IPS DF 6.9 (cell line): ENCODE results near the gene REEP6.
"Not testable (repeated sequence)": the region's sequence is repeated elsewhere in the genome, so short reads cannot be mapped to it uniquely, and the experiment has no call there.

Source experiments
- DNase-seq: peaks from one replicate; pipeline ENCODE4 v3.0.0-alpha.2; 2013; ENCODE audit warnings: low read depth, low spot score
- H3K27ac ChIP-seq: one replicate; pipeline ENCODE4 v1.5.1; 2013; ENCODE audit warnings: low read length, control low read depth
- H3K27me3 ChIP-seq: 2 replicates; pipeline ENCODE4 v1.6.1; 2013; ENCODE audit warnings: mild to moderate bottlenecking, low read length; ENCODE audit not compliant: control insufficient read depth, insufficient read depth
- H3K36me3 ChIP-seq: 2 replicates; pipeline ENCODE4 v1.6.1; 2013; ENCODE audit warnings: low read length; ENCODE audit not compliant: control insufficient read depth, insufficient read depth
- H3K4me1 ChIP-seq: 2 replicates; pipeline ENCODE4 v1.6.1; 2013; ENCODE audit warnings: low read length; ENCODE audit not compliant: control insufficient read depth, insufficient read depth
- H3K4me3 ChIP-seq: 2 replicates; pipeline ENCODE4 v1.5.1; 2013; ENCODE audit warnings: mild to moderate bottlenecking, low read length
- H3K9me3 ChIP-seq: 2 replicates; pipeline ENCODE4 v1.6.1; 2013; ENCODE audit warnings: low read length, inconsistent platforms; ENCODE audit not compliant: control insufficient read depth, insufficient read depth
- WGBS: extraction: QIAGEN DNeasy Blood & Tissue Kit; methylation state at CpG from one replicate; pipeline ENCODE4 v1.1.7; 2013; ENCODE audit warnings: mixed read lengths, missing lambda C conversion rate; ENCODE audit not compliant: insufficient read length, insufficient coverage; 5-methylcytosine and 5-hydroxymethylcytosine counted together

The REEP6 gene

DNA sequence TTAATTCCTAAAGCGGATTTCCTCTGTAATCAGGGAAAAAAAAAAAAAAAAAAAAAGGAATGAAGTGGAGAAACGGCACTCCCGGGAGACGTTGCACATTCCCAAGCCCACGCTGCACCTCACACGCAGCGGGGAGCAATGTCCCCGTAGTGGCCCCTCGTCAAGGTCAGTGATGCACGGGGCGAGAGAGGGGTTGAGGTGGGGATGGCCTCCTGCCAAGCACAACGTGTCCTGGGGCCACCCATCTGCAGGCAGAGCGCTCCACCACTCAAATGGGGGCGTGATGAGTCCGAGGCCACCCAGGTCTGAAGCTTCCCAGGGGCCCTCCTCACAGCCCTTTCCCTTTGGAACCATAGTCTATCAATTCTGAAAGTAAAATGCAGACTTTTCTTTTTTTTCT, 48.0 kb downstream of the REEP6 start:
- Histone ChIP-seq H3K4me1 (no peaks in the 10 kb centered on the region), H3K4me3 (no peak overlapping the region), H3K27me3 (no peaks in the 10 kb centered on the region), H3K9me3 (no peaks in the 10 kb centered on the region), H3K27ac (no peak overlapping the region), H3K36me3 (no peaks in the 10 kb centered on the region)
- WGBS = no CpG with 5 or more reads among the region's 15 CpGs
- DNase-seq = no peak

DNA sequence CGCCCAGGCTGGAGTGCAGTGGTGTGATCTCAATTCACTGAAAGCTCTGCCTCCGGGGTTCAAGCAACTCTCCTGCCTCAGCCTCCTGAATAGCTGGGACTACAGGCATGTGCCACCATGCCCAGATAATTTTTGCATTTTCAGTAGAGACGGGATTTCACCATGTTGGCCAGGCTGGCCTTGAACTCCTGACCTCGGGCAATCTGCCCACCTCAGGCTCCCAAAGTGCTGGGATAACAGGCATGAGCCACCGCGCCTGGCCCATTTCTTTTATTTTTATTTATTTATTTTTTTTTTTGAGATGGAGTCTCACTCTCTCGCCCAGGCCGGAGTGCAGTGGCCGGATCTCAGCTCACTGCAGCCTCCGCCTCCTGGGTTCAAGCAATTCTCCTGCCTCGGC, 48.8 kb downstream of the REEP6 start:
- not testable (repeated sequence) for H3K27ac ChIP-seq, H3K27me3 ChIP-seq, H3K36me3 ChIP-seq, DNase-seq, H3K4me1 ChIP-seq, H3K9me3 ChIP-seq, H3K4me3 ChIP-seq
- WGBS = no CpG with 5 or more reads among the region's 11 CpGs

DNA sequence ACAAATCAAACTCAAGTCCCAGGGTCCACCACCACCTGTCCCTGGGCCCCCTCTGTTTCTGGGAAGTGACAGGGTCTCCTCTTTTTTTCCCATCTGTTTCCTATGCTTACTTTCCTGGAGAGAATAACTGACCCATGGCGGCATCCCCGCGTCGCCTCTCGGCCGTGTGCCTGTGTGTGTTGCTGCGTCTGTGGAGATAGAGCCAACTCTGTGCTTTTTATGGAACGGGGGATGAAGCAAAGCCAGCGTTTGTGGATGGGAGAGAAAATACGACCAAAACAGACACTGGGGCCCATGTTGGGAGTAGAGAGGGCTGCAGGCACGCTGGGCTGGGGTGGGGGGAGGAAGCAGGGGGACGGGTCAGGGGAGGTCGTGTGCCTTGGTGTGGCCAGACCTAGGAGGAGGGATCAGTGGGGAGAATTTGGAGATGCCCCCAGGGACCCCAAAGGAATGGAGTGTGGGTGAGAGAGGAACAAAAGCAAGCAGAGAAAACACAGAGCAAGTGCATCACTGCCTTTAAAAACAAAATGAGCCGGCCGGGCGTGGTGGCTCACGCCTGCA, 49.5 kb downstream of the REEP6 start:
- no peaks in the 10 kb centered on the region for H3K9me3 ChIP-seq
- no peaks in the 10 kb centered on the region for H3K4me1 ChIP-seq
- no CpG with 5 or more reads among the region's 17 CpGs for WGBS
- H3K27me3 ChIP-seq = no peaks in the 10 kb centered on the region
- no peaks in the 10 kb centered on the region for H3K36me3 ChIP-seq
- no peak for DNase-seq
- no peak overlapping the region for H3K4me3 ChIP-seq
- H3K27ac ChIP-seq = no peak overlapping the region
